Gastrocnemius medialis (tissue), 4 donors: ENCODE measurements around the gene PPDPF.

Experiments
- CTCF ChIP-seq, 5 experiments: fragments of 450-650 bp in 3 of 5; fragments of 200-600 bp in 2 of 5; sonication (generic) in 2 of 5; IDR thresholded peaks in 4 of 5; conservative IDR thresholded peaks in 1 of 5; 1 replicate in 4 of 5; 2 replicates in 1 of 5; pipeline ENCODE4 v1.5.1; 2016 to 2019; ENCODE audit warnings: antibody characterized with exemption in 5 of 5, mild to moderate bottlenecking in 3 of 5, moderate library complexity in 3 of 5
- POLR2A ChIP-seq, 2 donors: fragments of 450-650 bp; IDR thresholded peaks; one replicate each; pipeline ENCODE4 v1.6.1; 2017; ENCODE audit warnings: antibody characterized with exemption in 2 of 2, mild to moderate bottlenecking in 2 of 2, moderate library complexity in 2 of 2

DNA sequence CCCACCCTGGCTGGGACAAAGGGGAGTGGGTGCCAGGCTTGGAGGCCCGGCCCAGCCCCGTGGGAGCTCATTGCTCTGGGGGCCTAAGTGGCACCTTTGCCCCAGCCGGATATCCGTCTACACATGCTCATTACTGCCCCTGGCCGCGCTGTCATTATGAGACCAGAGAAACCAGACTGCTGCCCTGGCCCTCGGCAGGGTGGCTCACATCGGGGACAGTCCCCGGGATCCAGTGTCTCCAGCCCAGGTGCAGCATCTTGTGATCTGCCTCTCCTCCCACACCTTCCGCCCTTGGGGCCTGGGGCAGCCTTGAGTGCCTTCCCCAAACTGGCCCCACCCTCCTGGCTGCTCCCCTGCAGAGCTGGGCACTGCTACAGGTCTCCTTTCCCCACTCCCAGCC is 22.1 kb downstream of the PPDPF start:
- no peak for TF ChIP-seq CTCF (IDR thresholded peaks at IDR 0.05 in 4 of 5, conservative IDR thresholded peaks at IDR 0.05 in 1 of 5)
- no peak for TF ChIP-seq POLR2A (IDR thresholded peaks at IDR 0.05)
